Measurements from ENCODE around the gene MEPCE. TPM values are rescaled to one million over a fixed set of nuclear protein-coding genes. Genes with fewer than 3 reads are reported as not detected.
A peak's percentile ranks its signal among the peaks of the same experiment; 100 is the strongest.

MEPCE gene
- total and polyA plus RNA-seq, 9 of the 15 experiments (the other 6 are each of a cell fraction or from before 2014, with no cell fraction given), result 10.9 to 76.3 (median 44.1) TPM

DNA sequence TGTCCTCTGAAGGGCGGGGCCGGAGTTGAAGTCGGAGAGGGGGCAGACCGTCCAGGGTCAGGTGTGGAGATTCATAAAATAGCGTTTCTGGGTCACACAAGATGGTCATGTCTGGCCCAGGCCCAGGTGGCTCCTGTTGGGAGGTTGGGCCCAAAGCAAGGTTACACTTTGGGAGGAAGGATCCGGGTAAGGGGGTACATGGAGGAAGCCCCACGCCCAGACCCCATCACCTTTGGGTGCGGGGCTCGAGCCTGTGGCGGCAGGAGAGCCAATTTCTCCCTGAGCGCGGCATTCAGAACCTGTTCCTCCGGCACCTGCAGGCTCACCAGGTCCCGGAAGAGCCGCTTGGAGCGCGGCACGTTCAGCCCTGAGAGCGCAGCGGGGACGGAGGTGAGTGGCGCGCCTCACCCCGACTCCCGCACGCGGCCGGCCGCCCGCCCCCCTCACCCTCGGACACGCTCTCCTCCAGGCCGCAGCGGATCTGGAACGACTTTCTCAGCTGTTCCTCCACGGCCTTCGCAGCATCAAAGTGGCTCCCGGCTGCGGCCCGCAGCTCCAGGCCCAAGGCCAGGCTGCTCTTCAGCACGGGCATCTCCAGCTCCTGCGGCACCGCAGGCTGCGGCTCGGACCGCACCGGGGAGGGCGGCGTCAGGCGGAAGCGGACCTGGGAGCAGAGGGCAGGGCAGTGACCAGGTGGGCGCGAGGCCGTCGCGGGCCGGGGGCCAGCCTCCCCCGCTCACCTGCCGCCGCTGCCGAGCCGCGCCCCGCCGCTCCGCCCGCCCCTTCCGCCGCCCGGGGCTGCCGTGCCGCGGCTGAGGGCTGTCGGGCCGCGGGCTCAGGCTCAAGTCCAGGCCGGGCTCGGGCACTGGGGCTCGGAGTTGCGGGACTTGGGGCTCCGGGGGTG lies 6.0 kb downstream of the MEPCE start (continued):
- no peak for TF ChIP-seq ZNF134 (CRISPR knock-in tag; conservative IDR thresholded peaks at IDR 0.05)
- TF ChIP-seq, protein P1, sequence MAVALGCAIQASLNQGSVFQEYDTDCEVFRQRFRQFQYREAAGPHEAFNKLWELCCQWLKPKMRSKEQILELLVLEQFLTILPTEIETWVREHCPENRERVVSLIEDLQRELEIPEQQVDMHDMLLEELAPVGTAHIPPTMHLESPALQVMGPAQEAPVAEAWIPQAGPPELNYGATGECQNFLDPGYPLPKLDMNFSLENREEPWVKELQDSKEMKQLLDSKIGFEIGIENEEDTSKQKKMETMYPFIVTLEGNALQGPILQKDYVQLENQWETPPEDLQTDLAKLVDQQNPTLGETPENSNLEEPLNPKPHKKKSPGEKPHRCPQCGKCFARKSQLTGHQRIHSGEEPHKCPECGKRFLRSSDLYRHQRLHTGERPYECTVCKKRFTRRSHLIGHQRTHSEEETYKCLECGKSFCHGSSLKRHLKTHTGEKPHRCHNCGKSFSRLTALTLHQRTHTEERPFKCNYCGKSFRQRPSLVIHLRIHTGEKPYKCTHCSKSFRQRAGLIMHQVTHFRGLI (CRISPR knock-in tag; IDR thresholded peaks at IDR 0.05), result no peak
- TF ChIP-seq, protein P2, sequence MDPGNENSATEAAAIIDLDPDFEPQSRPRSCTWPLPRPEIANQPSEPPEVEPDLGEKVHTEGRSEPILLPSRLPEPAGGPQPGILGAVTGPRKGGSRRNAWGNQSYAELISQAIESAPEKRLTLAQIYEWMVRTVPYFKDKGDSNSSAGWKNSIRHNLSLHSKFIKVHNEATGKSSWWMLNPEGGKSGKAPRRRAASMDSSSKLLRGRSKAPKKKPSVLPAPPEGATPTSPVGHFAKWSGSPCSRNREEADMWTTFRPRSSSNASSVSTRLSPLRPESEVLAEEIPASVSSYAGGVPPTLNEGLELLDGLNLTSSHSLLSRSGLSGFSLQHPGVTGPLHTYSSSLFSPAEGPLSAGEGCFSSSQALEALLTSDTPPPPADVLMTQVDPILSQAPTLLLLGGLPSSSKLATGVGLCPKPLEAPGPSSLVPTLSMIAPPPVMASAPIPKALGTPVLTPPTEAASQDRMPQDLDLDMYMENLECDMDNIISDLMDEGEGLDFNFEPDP (CRISPR knock-in tag; IDR thresholded peaks at IDR 0.05), result no peak
- TF ChIP-seq, protein P3, sequence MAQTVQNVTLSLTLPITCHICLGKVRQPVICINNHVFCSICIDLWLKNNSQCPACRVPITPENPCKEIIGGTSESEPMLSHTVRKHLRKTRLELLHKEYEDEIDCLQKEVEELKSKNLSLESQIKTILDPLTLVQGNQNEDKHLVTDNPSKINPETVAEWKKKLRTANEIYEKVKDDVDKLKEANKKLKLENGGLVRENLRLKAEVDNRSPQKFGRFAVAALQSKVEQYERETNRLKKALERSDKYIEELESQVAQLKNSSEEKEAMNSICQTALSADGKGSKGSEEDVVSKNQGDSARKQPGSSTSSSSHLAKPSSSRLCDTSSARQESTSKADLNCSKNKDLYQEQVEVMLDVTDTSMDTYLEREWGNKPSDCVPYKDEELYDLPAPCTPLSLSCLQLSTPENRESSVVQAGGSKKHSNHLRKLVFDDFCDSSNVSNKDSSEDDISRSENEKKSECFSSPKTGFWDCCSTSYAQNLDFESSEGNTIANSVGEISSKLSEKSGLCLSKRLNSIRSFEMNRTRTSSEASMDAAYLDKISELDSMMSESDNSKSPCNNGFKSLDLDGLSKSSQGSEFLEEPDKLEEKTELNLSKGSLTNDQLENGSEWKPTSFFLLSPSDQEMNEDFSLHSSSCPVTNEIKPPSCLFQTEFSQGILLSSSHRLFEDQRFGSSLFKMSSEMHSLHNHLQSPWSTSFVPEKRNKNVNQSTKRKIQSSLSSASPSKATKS (CRISPR knock-in tag; IDR thresholded peaks at IDR 0.05), result no peak
- TF ChIP-seq, protein P4, sequence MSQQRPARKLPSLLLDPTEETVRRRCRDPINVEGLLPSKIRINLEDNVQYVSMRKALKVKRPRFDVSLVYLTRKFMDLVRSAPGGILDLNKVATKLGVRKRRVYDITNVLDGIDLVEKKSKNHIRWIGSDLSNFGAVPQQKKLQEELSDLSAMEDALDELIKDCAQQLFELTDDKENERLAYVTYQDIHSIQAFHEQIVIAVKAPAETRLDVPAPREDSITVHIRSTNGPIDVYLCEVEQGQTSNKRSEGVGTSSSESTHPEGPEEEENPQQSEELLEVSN (IDR thresholded peaks at IDR 0.05; ENCODE audit: borderline replicate concordance in 1 of 2, extremely low read depth in 1 of 2, insufficient read depth in 1 of 2, insufficient read length in 1 of 2, low read depth in 1 of 2, low read length in 1 of 2, poor library complexity in 1 of 2, severe bottlenecking in 1 of 2), result peak; percentile 68 to 82
- no peak for TF ChIP-seq PRMT5 (CRISPR knock-in tag; IDR thresholded peaks at IDR 0.05)
- TF ChIP-seq HMG20A (CRISPR knock-in tag; conservative IDR thresholded peaks at IDR 0.05), result no peak
- TF ChIP-seq STAT5B (CRISPR knock-in tag; IDR thresholded peaks at IDR 0.05), result no peak
- TF ChIP-seq PHTF2 (CRISPR knock-in tag; IDR thresholded peaks at IDR 0.05), result no peak
- TF ChIP-seq ELF2 (CRISPR knock-in tag; IDR thresholded peaks at IDR 0.05), result no peak; the same call in none of the 2 replicates
- TF ChIP-seq ZNF778 (CRISPR knock-in tag; IDR thresholded peaks at IDR 0.05), result no peak
- TF ChIP-seq HSF4 (CRISPR knock-in tag; IDR thresholded peaks at IDR 0.05; ENCODE audit: borderline replicate concordance), result no peak
- peak; percentile 41; the same call in 1 of the 2 replicates for TF ChIP-seq TOE1 (IDR thresholded peaks at IDR 0.05; ENCODE audit: borderline replicate concordance)
- no peak for TF ChIP-seq TOE1 (CRISPR knock-in tag; IDR thresholded peaks at IDR 0.05; ENCODE audit: borderline replicate concordance, low read depth)
- TF ChIP-seq, protein P5, sequence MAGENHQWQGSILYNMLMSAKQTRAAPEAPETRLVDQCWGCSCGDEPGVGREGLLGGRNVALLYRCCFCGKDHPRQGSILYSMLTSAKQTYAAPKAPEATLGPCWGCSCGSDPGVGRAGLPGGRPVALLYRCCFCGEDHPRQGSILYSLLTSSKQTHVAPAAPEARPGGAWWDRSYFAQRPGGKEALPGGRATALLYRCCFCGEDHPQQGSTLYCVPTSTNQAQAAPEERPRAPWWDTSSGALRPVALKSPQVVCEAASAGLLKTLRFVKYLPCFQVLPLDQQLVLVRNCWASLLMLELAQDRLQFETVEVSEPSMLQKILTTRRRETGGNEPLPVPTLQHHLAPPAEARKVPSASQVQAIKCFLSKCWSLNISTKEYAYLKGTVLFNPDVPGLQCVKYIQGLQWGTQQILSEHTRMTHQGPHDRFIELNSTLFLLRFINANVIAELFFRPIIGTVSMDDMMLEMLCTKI (IDR thresholded peaks at IDR 0.05; ENCODE audit: partially characterized antibody), result no peak
- TF ChIP-seq FOXK2 (conservative IDR thresholded peaks at IDR 0.05 in 1 of 2, IDR thresholded peaks at IDR 0.05 in 1 of 2; ENCODE audit: low read depth in 2 of 2), result no peak
- TF ChIP-seq, protein P6, sequence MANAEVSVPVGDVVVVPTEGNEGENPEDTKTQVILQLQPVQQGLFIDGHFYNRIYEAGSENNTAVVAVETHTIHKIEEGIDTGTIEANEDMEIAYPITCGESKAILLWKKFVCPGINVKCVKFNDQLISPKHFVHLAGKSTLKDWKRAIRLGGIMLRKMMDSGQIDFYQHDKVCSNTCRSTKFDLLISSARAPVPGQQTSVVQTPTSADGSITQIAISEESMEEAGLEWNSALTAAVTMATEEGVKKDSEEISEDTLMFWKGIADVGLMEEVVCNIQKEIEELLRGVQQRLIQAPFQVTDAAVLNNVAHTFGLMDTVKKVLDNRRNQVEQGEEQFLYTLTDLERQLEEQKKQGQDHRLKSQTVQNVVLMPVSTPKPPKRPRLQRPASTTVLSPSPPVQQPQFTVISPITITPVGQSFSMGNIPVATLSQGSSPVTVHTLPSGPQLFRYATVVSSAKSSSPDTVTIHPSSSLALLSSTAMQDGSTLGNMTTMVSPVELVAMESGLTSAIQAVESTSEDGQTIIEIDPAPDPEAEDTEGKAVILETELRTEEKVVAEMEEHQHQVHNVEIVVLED (CRISPR knock-in tag; IDR thresholded peaks at IDR 0.05), result no peak
